ENCODE measurements around the gene SLC66A1.

- TF ChIP-seq CTCF (IDR thresholded peaks at IDR 0.05) (no peak), POLR2A (IDR thresholded peaks at IDR 0.05) (no peak)
These were observed 3.6 kb upstream of the SLC66A1 start for GRCh38 chr1:19308509-19308907.
